Endothelial cell (in vitro differentiated cells): ENCODE data around the gene CCDC149. TPM values are rescaled to one million over a fixed set of nuclear protein-coding genes. Genes with fewer than 3 reads are reported as not detected.

ENCODE experiments used
- DNase-seq: peaks from one replicate; pipeline ENCODE4 v3.0.0; 2021; ENCODE audit warnings: low spot score
- H3K27ac Mint-ChIP-seq: one replicate; pipeline ENCODE4 v1.8.0; 2021; ENCODE audit warnings: mixed read lengths, inconsistent platforms; ENCODE audit not compliant: unreplicated experiment
- H3K27me3 Mint-ChIP-seq: one replicate; pipeline ENCODE4 v1.8.0; 2021; ENCODE audit warnings: mild to moderate bottlenecking, moderate library complexity, mixed read lengths, inconsistent platforms; ENCODE audit not compliant: unreplicated experiment
- H3K36me3 Mint-ChIP-seq: one replicate; pipeline ENCODE4 v1.8.0; 2021; ENCODE audit warnings: mild to moderate bottlenecking, low read depth, mixed read lengths, inconsistent platforms; ENCODE audit not compliant: unreplicated experiment
- H3K4me1 Mint-ChIP-seq: one replicate; pipeline ENCODE4 v1.8.0; 2021; ENCODE audit warnings: mild to moderate bottlenecking, mixed read lengths, inconsistent platforms; ENCODE audit not compliant: unreplicated experiment
- H3K4me3 Mint-ChIP-seq: one replicate; pipeline ENCODE4 v1.8.0; 2021; ENCODE audit warnings: mild to moderate bottlenecking, mixed read lengths, inconsistent platforms; ENCODE audit not compliant: unreplicated experiment
- H3K9me3 Mint-ChIP-seq: one replicate; pipeline ENCODE4 v1.8.0; 2021; ENCODE audit warnings: mixed read lengths, inconsistent platforms; ENCODE audit not compliant: unreplicated experiment
- CTCF ChIP-seq: fragments of 200-600 bp; sonication (generic); IDR thresholded peaks from one replicate; pipeline ENCODE4 v1.5.0; 2021; ENCODE audit warnings: antibody characterized with exemption; ENCODE audit not compliant: unreplicated experiment
- total RNA-seq: library from RNA; stranded (reverse); fragmentation: NEBNext Ultra II Directional; extraction: Animal tissue kit (Norgen Biotek cat#: 25700); gene quantifications from one replicate; pipeline ENCODE4 v1.2.1, GENCODE V29; 2021; ENCODE audit not compliant: unreplicated experiment

CCDC149 gene
- total RNA-seq, 1 donor from 2014 or later, result 4.0 TPM

- peaks cover 1% of the 10 kb centered on the region for H3K27me3 Mint-ChIP-seq
- DNase-seq, result no peak
- no peak for TF ChIP-seq CTCF
- H3K4me3 Mint-ChIP-seq, result no peak overlapping the region
- no peak overlapping the region for H3K27ac Mint-ChIP-seq
- no peaks in the 10 kb centered on the region for H3K4me1 Mint-ChIP-seq
- no peaks in the 10 kb centered on the region for H3K36me3 Mint-ChIP-seq
- no peaks in the 10 kb centered on the region for H3K9me3 Mint-ChIP-seq
These were observed 148.5 kb downstream of the CCDC149 start for GRCh38 chr4:24764345-24764744.

GRCh38 chr4:24763631-24764297 lies 149.1 kb downstream of the CCDC149 start:
- no peak for TF ChIP-seq CTCF
- no peak overlapping the region for H3K4me3 Mint-ChIP-seq
- DNase-seq, result no peak

More at GRCh38 chr4:24763631-24764297, 149.1 kb downstream of the CCDC149 start:
- Mint-ChIP-seq H3K4me1 (no peaks in the 10 kb centered on the region), H3K9me3 (no peaks in the 10 kb centered on the region), H3K36me3 (no peaks in the 10 kb centered on the region), H3K27me3 (peaks cover 1% of the 10 kb centered on the region), H3K27ac (no peak overlapping the region)

Other genes with a start within 250 kb of the CCDC149 start
- 1.6 TPM for gene SOD3, start 117.5 kb downstream of the CCDC149 start, total RNA-seq
- 0.18 TPM for gene LGI2, start 117.9 kb upstream of the CCDC149 start, total RNA-seq
- gene SEPSECS, start 247.4 kb upstream of the CCDC149 start, total RNA-seq, result 12.0 TPM